Measurements from ENCODE around the gene GAGE2A.
"Not testable (repeated sequence)": the region's sequence is repeated elsewhere in the genome, so short reads cannot be mapped to it uniquely, and the experiment has no call there.

- not testable (repeated sequence) for TF ChIP-seq POLR2A, CTCF, POLR2AphosphoS5, EP300 (IDR thresholded peaks at IDR 0.05)
Measured at GRCh38 chrX:49550989-49551388, 38.3 kb upstream of the GAGE2A start, which contains the start of gene GAGE12E.
